AG10803 (cell line): ENCODE results near the gene ZNF329.
"Not testable (repeated sequence)": the region's sequence is repeated elsewhere in the genome, so short reads cannot be mapped to it uniquely, and the experiment has no call there.

Experiments used
- DNase-seq: peaks from one replicate; pipeline ENCODE4 v3.0.0; 2010; ENCODE audit warnings: low read depth
- H3K4me3 ChIP-seq: 2 replicates; pipeline ENCODE4 v1.5.1; 2011; ENCODE audit warnings: mild to moderate bottlenecking, low read length, control low read depth
- TF ChIP-seq, protein P1 (sequence below): conservative IDR thresholded peaks from 2 replicates; pipeline ENCODE4 v1.5.1; 2011; ENCODE audit warnings: mild to moderate bottlenecking, low read length, control low read depth, inconsistent platforms

The ZNF329 gene

DNA sequence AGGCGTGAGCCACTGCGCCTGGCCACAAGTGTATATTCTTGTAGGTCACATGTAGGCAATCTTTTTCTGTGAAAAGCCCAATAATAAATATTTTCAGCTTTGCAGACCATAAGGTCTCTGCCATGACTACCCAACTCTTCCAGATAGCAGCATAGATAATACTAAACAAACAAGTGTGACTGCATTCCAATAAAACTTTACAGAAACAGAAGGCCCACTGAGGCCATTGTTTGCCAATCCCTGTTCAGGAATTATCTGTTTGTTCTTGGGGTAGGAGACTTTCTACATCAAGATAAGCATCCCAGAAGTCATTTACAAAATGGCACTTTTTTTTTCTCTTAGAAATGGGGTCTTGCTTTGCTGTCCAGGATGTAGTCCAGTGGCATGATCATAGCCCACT is 2.8 kb upstream of the ZNF329 start:
- TF ChIP-seq, protein P1, sequence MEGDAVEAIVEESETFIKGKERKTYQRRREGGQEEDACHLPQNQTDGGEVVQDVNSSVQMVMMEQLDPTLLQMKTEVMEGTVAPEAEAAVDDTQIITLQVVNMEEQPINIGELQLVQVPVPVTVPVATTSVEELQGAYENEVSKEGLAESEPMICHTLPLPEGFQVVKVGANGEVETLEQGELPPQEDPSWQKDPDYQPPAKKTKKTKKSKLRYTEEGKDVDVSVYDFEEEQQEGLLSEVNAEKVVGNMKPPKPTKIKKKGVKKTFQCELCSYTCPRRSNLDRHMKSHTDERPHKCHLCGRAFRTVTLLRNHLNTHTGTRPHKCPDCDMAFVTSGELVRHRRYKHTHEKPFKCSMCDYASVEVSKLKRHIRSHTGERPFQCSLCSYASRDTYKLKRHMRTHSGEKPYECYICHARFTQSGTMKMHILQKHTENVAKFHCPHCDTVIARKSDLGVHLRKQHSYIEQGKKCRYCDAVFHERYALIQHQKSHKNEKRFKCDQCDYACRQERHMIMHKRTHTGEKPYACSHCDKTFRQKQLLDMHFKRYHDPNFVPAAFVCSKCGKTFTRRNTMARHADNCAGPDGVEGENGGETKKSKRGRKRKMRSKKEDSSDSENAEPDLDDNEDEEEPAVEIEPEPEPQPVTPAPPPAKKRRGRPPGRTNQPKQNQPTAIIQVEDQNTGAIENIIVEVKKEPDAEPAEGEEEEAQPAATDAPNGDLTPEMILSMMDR, result no peak
- no peak overlapping the region for H3K4me3 ChIP-seq
- no peak for DNase-seq

DNA sequence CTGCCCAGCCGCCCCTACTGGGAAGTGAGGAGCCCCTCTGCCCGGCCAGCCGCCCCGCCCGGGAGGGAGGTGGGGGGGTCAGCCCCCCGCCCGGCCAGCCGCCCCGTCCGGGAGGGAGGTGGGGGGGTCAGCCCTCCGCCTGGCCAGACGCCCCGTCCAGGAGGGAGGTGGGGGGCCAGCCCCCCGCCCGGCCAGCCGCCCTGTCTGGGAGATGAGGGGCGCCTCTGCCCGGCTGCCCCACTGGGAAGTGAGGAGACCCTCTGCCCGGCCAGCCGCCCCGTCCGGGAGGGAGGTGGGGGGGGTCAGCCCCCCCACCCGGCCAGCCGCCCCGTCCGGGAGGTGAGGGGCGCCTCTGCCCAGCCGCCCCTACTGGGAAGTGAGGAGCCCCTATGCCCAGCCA is 3.1 kb downstream of the ZNF329 start:
- DNase-seq, H3K4me3 ChIP-seq: not testable (repeated sequence)

DNA sequence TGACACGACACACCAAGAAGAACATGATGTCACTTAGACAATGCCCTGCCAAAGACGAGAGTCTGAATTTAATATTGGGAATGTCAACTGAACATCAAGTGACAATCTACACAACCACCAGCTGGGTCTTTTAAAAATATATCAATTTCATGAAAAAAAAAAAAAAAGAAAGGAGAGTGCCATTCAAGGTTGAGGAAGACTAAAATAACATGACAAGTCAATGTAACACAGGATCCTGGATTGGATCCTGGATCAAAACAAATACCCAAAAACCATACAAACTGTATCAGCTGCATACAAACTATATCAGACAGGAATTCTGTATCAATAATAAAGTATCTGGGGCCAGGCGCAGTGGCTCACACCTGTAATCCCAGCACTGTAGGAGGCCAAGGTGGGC is 4.7 kb downstream of the ZNF329 start:
- no peak for DNase-seq
- TF ChIP-seq, protein P1, result no peak
- no peak overlapping the region for H3K4me3 ChIP-seq

DNA sequence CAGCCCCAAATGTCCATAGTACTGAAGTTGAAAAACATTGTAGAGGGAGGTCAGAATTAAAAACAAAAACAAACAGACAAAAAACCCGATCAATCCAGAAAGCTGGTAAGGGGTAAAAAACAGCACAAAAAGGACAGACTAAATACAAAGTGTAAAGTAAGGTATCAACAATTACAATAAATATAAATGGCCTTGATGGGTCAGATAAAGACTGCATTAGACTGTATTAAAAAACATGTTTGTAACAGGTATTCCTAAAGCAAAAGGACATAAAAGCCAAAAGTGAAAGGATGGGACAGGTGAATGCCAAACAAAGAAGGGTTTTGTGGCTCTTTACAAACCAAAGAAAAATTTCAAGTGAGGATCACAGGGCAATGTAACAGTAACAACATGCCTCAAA is 16.3 kb downstream of the ZNF329 start:
- TF ChIP-seq, protein P1, result no peak
- no peak overlapping the region for H3K4me3 ChIP-seq
- no peak for DNase-seq

DNA sequence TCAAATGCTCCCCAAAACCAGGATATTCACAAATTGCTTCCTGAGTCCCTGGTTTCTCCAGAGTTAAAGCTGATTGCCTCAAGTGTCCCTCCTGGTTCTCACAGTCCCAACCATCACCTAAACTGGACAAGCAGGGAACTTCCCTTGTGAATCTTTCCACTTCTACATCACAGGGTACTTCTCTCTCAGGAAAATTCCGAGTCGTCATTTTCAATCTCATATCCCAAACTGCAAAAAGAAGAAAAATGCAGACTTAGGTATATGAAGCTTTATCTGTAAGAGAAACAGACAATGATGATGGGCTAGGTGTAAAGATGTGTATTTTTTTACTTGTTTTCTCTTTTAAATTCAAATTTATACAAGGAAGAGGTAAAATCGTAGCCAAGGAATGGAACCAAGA is 21.3 kb downstream of the ZNF329 start:
- TF ChIP-seq, protein P1, result no peak
- no peak for DNase-seq
- no peak overlapping the region for H3K4me3 ChIP-seq

DNA sequence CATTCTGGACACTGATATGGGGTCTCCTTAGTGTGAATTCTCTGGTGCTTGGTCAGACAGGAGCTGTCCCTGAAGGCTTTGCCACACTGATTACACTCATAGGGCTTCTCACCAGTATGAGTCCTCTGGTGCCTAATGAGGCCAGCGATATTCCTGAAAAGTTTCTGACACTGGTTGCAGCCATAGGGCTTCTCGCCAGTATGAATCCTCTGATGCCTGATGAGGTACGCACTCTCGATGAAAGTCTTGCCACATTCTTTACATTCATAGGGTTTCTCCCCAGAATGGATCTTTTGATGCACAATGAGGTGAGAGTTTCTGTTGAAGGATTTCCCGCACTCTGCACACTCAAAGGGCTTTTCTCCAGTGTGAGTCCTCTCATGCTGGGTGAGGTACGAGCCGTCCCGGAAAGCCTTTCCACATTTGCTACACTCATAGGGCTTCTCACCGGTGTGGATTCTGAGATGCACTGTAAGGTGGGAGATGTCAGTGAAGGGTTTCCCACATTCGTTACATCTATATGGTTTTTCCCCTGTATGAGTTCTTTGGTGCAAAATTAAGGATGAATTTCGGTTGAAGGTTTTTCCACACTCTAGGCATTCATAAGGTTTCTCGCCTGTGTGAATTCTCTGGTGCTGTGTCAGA is 22.4 kb downstream of the ZNF329 start:
- no peak overlapping the region for H3K4me3 ChIP-seq
- DNase-seq, result no peak
- TF ChIP-seq, protein P1, result no peak

DNA sequence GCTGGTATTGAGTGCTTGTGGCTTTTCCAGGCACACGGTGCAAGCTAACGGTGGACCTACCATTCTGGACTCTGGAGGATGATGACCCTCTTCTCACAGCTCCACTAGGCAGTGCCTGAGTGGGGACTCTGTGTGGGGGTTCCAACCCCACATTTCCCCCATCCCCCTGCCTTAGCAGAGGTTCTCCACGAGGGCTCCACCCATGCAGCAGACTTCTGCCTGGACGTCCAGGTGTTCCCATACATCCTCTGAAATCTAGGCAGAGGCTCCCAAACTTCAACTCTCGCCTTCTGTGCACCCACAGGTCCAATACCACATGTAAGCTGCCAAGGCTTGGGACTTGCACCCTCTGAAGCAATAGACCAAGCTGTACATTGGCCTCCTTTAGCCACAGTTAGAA is 27.2 kb downstream of the ZNF329 start:
- TF ChIP-seq, protein P1, result no peak
- DNase-seq, result no peak

More for the DNA sequence above, 27.2 kb downstream of the ZNF329 start:
- H3K4me3 ChIP-seq, result no peak overlapping the region
